GM18858 (cell line): ENCODE measurements around the gene ZFHX3.
A peak's percentile ranks its signal among the peaks of the same experiment; 100 is the strongest.

ENCODE experiments used
- ATAC-seq: cut with Tn5 transposase; IDR thresholded peaks from one replicate; pipeline ENCODE4 v1.9.1; 2021; ENCODE audit not compliant: unreplicated experiment

ZFHX3 gene

GRCh38 chr16:73042807-73043206 is 5.1 kb downstream of the ZFHX3 start:
- ATAC-seq: no peak

- no peak for ATAC-seq
Observed at GRCh38 chr16:73041676-73042075, 6.3 kb downstream of the ZFHX3 start.

GRCh38 chr16:73040735-73041402 is 7.1 kb downstream of the ZFHX3 start:
- no peak for ATAC-seq

- no peak for ATAC-seq
Observed at GRCh38 chr16:73040136-73040535, 7.8 kb downstream of the ZFHX3 start.

GRCh38 chr16:73037845-73038570 is 9.9 kb downstream of the ZFHX3 start:
- no peak for ATAC-seq

- ATAC-seq: no peak
Observed at GRCh38 chr16:73037331-73037745, 10.6 kb downstream of the ZFHX3 start.

GRCh38 chr16:73036074-73036826 is 11.7 kb downstream of the ZFHX3 start:
- peak; percentile 71 for ATAC-seq

GRCh38 chr16:73034374-73034773 is 13.6 kb downstream of the ZFHX3 start:
- ATAC-seq: no peak

GRCh38 chr16:73033271-73033998 is 14.5 kb downstream of the ZFHX3 start:
- ATAC-seq: no peak

GRCh38 chr16:73032541-73033270 is 15.2 kb downstream of the ZFHX3 start:
- peak; percentile 33 for ATAC-seq

GRCh38 chr16:73031984-73032383 is 15.9 kb downstream of the ZFHX3 start:
- ATAC-seq: no peak

- ATAC-seq: no peak
Observed at GRCh38 chr16:73031155-73031866, 16.6 kb downstream of the ZFHX3 start.

GRCh38 chr16:73028721-73029361 is 19.1 kb downstream of the ZFHX3 start:
- no peak for ATAC-seq

- ATAC-seq: no peak
Observed at GRCh38 chr16:73028263-73028662, 19.7 kb downstream of the ZFHX3 start.

- no peak for ATAC-seq
Observed at GRCh38 chr16:73027685-73028111, 20.2 kb downstream of the ZFHX3 start.

- no peak for ATAC-seq
Observed at GRCh38 chr16:73026754-73027684, 20.9 kb downstream of the ZFHX3 start.

- no peak for ATAC-seq
Observed at GRCh38 chr16:73025856-73026210, 22.1 kb downstream of the ZFHX3 start.

- ATAC-seq: no peak
Observed at GRCh38 chr16:73025151-73025855, 22.6 kb downstream of the ZFHX3 start.
